ENCODE results near the gene ELFN1.

GRCh38 chr7:1740214-1740613 is 70.1 kb downstream of the ELFN1 start:
- TF ChIP-seq CTCF (IDR thresholded peaks at IDR 0.05) (no peak), POLR2A (IDR thresholded peaks at IDR 0.05) (no peak)
